ENCODE results near the gene PNPLA7.
"Not testable (repeated sequence)": the region's sequence is repeated elsewhere in the genome, so short reads cannot be mapped to it uniquely, and the experiment has no call there.

PNPLA7 gene

DNA sequence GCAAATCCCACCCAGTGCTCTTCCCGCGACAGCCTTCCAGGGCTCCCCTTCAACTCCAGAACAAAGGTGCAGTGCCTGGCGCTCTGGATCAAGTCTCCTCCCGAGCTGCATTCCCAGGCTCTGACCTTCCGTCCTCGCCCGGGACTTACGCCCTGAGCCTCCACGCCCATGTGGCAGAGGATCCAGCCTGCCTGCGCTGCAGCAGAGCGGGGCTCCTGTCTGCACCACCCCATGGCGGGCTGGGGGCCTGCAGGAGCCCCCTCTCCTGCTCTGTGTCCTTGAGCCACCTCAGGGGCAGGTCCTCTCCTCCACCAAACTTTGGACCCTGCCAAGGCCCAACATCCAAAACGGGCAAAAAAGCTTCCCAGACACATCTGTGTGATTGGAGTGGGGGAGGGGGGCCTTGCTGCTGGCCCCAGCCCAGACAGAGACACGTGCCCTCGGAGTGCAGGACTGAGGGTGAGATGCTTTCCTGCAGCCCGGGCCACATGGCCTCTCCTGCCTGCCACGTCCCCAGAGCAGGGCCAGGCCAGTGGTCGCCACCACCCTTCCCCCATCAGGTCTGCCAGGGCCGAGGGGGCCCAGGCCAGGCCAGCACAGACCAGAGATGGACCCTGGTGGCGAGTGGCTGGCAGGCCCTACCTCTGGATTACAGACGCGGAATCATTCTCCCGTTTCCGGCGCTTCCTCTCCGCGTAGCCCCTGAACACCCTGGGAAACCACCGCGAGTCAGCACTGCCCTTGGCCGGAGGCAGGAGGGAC, 95.4 kb downstream of the PNPLA7 start:
- no peak overlapping the region for H3K4me3 ChIP-seq (replicated peaks in 1 of 2; ENCODE audit: low read depth in 2 of 2, low read length in 2 of 2)
- DNase-seq (ENCODE audit: low read depth in 2 of 2): peak in 1 of 2 donors; percentile 24
- no peak for TF ChIP-seq CTCF (IDR thresholded peaks at IDR 0.05; ENCODE audit: low read depth, low read length)

- no peak for TF ChIP-seq CTCF (IDR thresholded peaks at IDR 0.05; ENCODE audit: low read depth, low read length)
- peak overlapping the region in 1 of 2 donors; percentile 17 for H3K4me3 ChIP-seq (replicated peaks in 1 of 2; ENCODE audit: low read depth in 2 of 2, low read length in 2 of 2)
- DNase-seq (ENCODE audit: low read depth in 2 of 2): peak in 1 of 2 donors; percentile 37
Measured at GRCh38 chr9:137454145-137454596, 96.0 kb downstream of the PNPLA7 start.

DNA sequence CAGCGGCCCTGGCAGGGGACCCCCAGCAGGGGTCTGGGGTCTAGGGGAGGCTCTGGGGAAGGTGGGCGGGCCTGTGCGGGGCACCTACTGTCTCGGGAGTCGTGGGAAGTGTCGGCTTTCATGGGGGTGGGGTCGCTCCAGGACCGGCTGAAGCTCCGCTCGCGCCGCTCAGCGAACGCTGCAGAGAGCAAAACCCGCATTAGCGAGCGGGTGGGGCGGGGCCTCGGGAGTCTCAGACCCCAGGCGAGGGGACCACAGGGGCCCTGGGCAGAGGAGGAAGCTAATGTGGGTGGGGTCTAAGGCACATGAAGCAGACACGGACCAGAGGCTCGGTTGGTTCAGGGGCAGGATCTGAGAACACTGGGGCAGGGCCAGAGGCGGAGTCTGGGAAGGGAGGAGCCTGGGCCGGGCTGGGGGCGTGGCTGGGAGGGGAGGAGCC, 96.5 kb downstream of the PNPLA7 start:
- TF ChIP-seq CTCF (IDR thresholded peaks at IDR 0.05; ENCODE audit: low read depth, low read length): no peak
- H3K4me3 ChIP-seq (replicated peaks in 1 of 2; ENCODE audit: low read depth in 2 of 2, low read length in 2 of 2): peak overlapping the region in 1 of 2 donors; percentile 22
- peak; percentile 45 to 85 for DNase-seq (ENCODE audit: low read depth in 2 of 2)

DNA sequence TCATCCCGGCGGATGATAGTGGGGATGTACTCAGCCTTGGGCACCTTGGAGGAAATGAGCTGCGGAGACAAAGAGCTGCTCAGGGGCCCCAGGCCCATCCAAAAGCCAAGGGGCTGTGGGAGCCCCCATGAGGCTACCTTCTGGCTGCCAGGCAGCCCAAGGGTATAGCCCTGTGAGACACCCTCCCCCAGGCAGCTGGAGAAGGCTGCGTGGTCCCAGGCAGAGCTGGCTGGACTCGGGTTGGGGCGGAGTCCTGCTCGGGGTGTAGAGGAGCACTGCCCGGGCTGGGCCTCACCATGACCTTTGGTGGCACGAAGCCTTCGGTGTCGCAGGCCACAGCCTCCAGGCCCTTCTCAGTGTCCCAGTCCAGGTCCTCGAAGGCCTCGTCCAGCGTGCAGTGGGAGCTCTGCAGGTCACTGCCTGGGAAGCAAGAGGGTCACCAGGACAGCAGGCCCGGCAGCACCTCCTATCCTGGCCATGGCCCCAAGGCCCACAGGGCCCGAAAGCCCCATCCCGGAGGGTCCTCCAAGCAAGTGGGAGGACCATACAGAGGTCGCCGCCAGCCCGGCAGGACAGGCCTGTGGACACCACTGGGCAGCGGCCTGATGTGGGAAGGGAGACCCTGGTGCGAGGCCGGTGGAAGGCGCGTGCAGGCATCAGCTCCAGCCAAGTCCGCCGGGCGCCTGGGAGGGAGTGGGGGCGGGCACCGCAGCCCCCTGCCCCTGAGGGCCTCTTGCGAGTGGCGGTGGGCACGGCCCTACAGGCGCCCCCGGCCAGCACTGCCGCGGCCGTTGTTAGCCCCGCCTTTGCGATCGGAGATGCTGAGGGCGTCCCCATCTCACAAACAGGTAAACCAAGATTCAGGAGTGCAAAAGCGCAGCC, 97.2 kb downstream of the PNPLA7 start:
- DNase-seq (ENCODE audit: low read depth in 2 of 2): no peak
- no peak overlapping the region for H3K4me3 ChIP-seq (replicated peaks in 1 of 2; ENCODE audit: low read depth in 2 of 2, low read length in 2 of 2)
- TF ChIP-seq CTCF (IDR thresholded peaks at IDR 0.05; ENCODE audit: low read depth, low read length): no peak

DNA sequence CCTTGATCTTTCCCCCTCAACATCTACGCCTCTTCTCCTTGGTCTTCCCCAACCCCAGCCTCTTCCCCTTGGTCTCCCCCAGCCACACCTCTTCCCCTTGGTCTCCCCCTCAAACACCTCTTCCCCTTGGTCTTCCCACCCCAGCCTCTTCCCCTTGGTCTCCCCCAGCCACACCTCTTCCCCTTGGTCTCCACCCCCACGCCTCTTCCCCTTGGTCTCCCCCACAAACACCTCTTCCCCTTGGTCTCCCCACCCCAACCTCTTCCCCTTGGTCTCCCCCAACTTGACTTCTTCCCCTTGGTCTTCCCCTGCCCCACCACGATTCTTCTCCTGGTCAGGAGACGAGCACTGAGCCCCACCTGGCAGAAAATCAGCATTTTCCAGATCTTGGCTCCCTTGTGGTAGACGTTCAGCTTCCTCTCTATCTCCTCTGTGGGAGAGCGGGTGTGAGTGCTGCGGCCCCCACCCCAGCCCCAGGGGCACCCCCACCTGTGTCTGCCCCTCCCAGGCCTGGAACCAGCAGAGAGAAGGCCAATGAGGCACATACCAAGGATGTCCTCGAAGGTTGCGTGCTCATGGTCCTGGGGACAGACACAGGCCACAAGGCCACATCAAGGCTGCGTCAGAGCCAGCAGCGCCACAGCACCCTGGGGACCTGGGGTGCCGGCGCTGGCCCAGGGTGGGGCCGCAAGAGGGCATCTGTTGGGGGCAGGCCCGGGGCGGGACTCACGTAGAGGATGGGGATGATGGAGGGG, 98.0 kb downstream of the PNPLA7 start:
- DNase-seq (ENCODE audit: low read depth in 2 of 2): no peak
- TF ChIP-seq CTCF (IDR thresholded peaks at IDR 0.05; ENCODE audit: low read depth, low read length): no peak

DNA sequence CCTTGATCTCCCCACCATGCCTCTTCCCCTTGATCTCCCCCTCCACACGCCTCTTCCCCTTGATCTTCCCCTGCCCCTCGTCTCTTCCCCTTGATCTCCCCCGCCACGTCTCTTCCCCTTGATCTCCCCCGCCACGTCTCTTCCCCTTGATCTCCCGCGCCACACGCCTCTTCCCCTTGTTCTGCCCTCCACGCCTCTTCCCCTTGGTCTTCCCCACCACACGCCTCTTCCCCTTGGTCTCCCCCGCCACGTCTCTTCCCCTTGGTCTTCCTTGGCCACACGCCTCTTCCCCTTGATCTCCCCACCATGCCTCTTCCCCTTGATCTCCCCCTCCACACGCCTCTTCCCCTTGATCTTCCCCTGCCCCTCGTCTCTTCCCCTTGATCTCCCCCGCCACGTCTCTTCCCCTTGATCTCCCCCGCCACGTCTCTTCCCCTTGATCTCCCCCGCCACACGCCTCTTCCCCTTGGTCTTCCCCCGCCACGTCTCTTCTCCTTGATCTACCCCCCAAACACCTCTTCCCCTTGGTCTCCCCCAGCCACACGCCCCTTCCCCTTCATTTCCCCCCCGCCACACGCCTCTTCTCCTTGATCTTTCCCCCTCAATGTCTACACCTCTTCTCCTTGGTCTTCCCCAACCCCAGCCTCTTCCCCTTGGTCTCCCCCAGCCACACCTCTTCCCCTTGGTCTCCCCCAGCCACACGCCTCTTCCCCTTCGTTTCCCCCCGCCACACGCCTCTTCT, 98.8 kb downstream of the PNPLA7 start:
- not testable (repeated sequence) for DNase-seq (ENCODE audit: low read depth in 2 of 2); H3K4me3 ChIP-seq (replicated peaks in 1 of 2; ENCODE audit: low read depth in 2 of 2, low read length in 2 of 2)

More for the DNA sequence above, 98.0 kb downstream of the PNPLA7 start:
- no peak overlapping the region for H3K4me3 ChIP-seq (replicated peaks in 1 of 2; ENCODE audit: low read depth in 2 of 2, low read length in 2 of 2)

- not testable (repeated sequence) for H3K4me3 ChIP-seq (replicated peaks in 1 of 2; ENCODE audit: low read depth in 2 of 2, low read length in 2 of 2); DNase-seq (ENCODE audit: low read depth in 2 of 2)
Measured at GRCh38 chr9:137450539-137451222, 99.5 kb downstream of the PNPLA7 start.

Measured in cardiac fibroblast (primary cell).